ENCODE data around the gene APBA3.

GRCh38 chr19:3768015-3768747, 6.7 kb upstream of the APBA3 start:
- TF ChIP-seq CTCF (optimal IDR thresholded peaks at IDR 0.05 in 1 of 3, IDR thresholded peaks at IDR 0.05 in 1 of 3, conservative IDR thresholded peaks at IDR 0.05 in 1 of 3; ENCODE audit: extremely low read depth in 1 of 3, insufficient read depth in 2 of 3, low read length in 3 of 3) (no peak), EZH2 (IDR thresholded peaks at IDR 0.05; ENCODE audit: low read length) (no peak)
